Stomach (tissue), 9 donors: ENCODE measurements around the gene ANKLE1. TPM values are rescaled to one million over a fixed set of nuclear protein-coding genes. Genes with fewer than 3 reads are reported as not detected.

Experiments
- DNase-seq, 2 donors: peaks; one replicate each; pipeline versions ENCODE4 v3.0.0 to v3.0.0-alpha.2; 2013 to 2019
- H3K27ac ChIP-seq, 5 donors: fragments of 200-600 bp in 4 of 5; sonication (generic) in 4 of 5; one replicate each; pipeline ENCODE4 v1.5.1; 2013 to 2019; ENCODE audit warnings: mild to moderate bottlenecking in 1 of 5, moderate library complexity in 1 of 5
- H3K27me3 ChIP-seq, 3 donors: fragments of 200-600 bp; sonication (generic); one replicate each; pipeline ENCODE4 v1.5.1; 2017 to 2019; ENCODE audit warnings: mixed run types in 1 of 3
- H3K36me3 ChIP-seq, 4 donors: fragments of 200-600 bp; sonication (generic); 1 replicate in 3 of 4; 2 replicates in 1 of 4; pipeline ENCODE4 v1.5.1; 2016 to 2019
- H3K4me1 ChIP-seq, 4 donors: fragments of 200-600 bp; sonication (generic); one replicate each; pipeline ENCODE4 v1.5.1; 2016 to 2019
- H3K4me3 ChIP-seq, 4 donors: fragments of 200-600 bp; sonication (generic) in 3 of 4; one replicate each; pipeline ENCODE4 v1.5.1; 2016 to 2019; ENCODE audit warnings: mild to moderate bottlenecking in 1 of 4
- H3K9me3 ChIP-seq, 4 donors: fragments of 200-600 bp; sonication (generic); one replicate each; pipeline ENCODE4 v1.5.1; 2016 to 2019
- EP300 ChIP-seq: sonication (generic); formaldehyde crosslinking; IDR thresholded peaks from one replicate; pipeline ENCODE4 v1.6.1; 2017; ENCODE audit warnings: antibody characterized with exemption
- POLR2A ChIP-seq, 4 donors: fragments of 450-650 bp; IDR thresholded peaks; one replicate each; pipeline ENCODE4 v1.6.1; 2016; ENCODE audit warnings: antibody characterized with exemption in 4 of 4, control low read depth in 2 of 4, mild to moderate bottlenecking in 1 of 4, moderate library complexity in 1 of 4
- POLR2AphosphoS5 ChIP-seq, 3 donors: sonication (generic); formaldehyde crosslinking; IDR thresholded peaks; one replicate each; pipeline ENCODE4 v1.6.1; 2016; ENCODE audit warnings: antibody characterized with exemption in 3 of 3
- WGBS, 5 donors: extraction: QIAGEN DNeasy Blood & Tissue Kit in 3 of 5; methylation state at CpG; one replicate each; pipeline versions ENCODE4 v1.1.5 to v1.1.7; 2013 to 2018; 5-methylcytosine and 5-hydroxymethylcytosine counted together
- intact Hi-C: fragments of 100-400 bp; cut with DNase I; formaldehyde crosslinking; loops from one replicate; pipeline ENCODE4 v1.15.1; 2023; ENCODE audit warnings: low total_unique reads
- polyA plus RNA-seq, 3 donors: library from polyadenylated mRNA; stranded (reverse); fragments of 200-250 nt; gene quantifications; one replicate each; pipeline ENCODE4 v1.2.3, GENCODE V29; 2013
- total RNA-seq, 5 donors: library from RNA; depleted of rRNA; stranded (reverse); fragments of >200 nt; gene quantifications; one replicate each; pipeline versions ENCODE4 v1.1.0 to v1.2.3, GENCODE V29; 2014 to 2016
- TF ChIP-seq, protein P1 (sequence below), 7 experiments: fragments of 450-650 bp in 4 of 7; fragments of 200-600 bp in 3 of 7; sonication (generic) in 3 of 7; IDR thresholded peaks; one replicate each; pipeline ENCODE4 v1.5.1; 2016 to 2019; ENCODE audit warnings: antibody characterized with exemption in 7 of 7, control low read depth in 2 of 7, mild to moderate bottlenecking in 1 of 7
- donor health status: healthy with polysubstance abuse.
- donor health status: Bipolar disorder and iron deficiency.
- donor health status: healthy.

ANKLE1 gene
- total and polyA plus RNA-seq, 8 donors: 0.18 to 0.63 TPM; not detected in 6

DNA sequence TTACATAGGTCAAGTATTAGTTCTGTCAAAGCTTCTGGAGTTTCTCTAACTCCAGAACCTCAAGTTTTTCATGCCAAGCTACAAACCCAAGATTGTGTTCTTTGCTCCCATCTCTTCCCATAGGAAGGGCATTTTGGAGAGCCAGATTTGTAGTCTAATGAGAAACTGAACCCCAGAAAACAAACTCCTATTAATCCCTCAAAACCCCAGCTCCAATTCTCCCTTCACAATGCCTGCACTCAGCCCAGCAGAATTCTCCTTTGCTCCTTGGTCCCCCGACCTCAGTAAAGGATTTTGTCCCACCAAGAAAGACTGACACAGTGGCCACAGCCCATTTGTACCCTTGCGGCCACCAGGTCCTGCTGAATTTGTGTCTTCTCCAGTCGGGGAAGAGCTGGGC is 25.6 kb upstream of the ANKLE1 start:
- Histone ChIP-seq H3K9me3 (peaks cover 0 to 9% (median 4%) of the 10 kb centered on the region in 4 donors), H3K4me1 (peaks cover 0 to 5% (median 0%) of the 10 kb centered on the region in 4 donors), H3K27ac (no peak overlapping the region), H3K36me3 (no peaks in the 10 kb centered on the region), H3K27me3 (no peaks in the 10 kb centered on the region), H3K4me3 (no peak overlapping the region)
- intact Hi-C loops: no loop called here
- 82 to 92% (median 83%) methylated on average over 3 of the region's 3 CpGs for WGBS, 5 donors
- TF ChIP-seq, protein P1, sequence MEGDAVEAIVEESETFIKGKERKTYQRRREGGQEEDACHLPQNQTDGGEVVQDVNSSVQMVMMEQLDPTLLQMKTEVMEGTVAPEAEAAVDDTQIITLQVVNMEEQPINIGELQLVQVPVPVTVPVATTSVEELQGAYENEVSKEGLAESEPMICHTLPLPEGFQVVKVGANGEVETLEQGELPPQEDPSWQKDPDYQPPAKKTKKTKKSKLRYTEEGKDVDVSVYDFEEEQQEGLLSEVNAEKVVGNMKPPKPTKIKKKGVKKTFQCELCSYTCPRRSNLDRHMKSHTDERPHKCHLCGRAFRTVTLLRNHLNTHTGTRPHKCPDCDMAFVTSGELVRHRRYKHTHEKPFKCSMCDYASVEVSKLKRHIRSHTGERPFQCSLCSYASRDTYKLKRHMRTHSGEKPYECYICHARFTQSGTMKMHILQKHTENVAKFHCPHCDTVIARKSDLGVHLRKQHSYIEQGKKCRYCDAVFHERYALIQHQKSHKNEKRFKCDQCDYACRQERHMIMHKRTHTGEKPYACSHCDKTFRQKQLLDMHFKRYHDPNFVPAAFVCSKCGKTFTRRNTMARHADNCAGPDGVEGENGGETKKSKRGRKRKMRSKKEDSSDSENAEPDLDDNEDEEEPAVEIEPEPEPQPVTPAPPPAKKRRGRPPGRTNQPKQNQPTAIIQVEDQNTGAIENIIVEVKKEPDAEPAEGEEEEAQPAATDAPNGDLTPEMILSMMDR (IDR thresholded peaks at IDR 0.05): no peak
- TF ChIP-seq POLR2AphosphoS5 (IDR thresholded peaks at IDR 0.05) (no peak), POLR2A (IDR thresholded peaks at IDR 0.05) (no peak), EP300 (no peak)
- DNase-seq: no peak

DNA sequence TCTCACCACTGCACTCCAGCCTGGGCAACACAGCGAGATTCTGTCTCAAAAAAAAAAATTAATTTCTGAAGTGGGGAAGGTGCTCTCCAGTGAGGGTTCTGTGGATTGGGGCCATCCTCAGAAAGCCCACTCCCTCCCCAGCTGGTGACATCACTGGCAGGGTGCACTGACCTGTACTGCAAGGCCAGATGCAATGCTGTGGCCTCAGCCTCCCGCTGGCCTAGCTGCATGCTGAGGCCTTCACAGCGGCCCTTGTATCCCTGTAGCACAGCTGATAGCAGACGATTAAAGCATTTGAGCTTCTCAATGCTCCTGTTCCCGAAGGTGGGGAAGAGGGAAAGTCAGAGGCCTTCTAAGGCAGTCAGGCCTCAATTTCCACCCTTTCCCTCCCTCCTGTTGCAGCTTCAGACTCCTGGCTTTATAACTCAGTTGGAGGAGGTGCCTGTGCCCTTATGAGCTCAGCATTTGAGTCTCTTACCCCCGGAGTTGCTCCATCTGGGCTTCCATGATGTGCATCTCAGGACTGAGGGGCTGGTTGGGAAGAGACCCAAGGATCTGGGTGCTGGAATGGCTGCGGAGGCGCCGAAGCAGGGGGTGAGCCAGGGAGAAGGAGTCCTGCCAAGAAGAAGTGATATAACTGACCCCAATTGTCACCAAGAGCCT is 22.5 kb upstream of the ANKLE1 start:
- Histone ChIP-seq H3K9me3 (peaks cover 0 to 9% (median 4%) of the 10 kb centered on the region in 4 donors), H3K27me3 (no peaks in the 10 kb centered on the region), H3K4me1 (peaks cover 0 to 5% (median 0%) of the 10 kb centered on the region in 4 donors), H3K27ac (no peak overlapping the region), H3K36me3 (no peaks in the 10 kb centered on the region), H3K4me3 (no peak overlapping the region)
- intact Hi-C loops: no loop called here
- DNase-seq: no peak
- no peak for TF ChIP-seq POLR2AphosphoS5 (IDR thresholded peaks at IDR 0.05)
- TF ChIP-seq, protein P1 (IDR thresholded peaks at IDR 0.05): no peak
- no peak for TF ChIP-seq POLR2A (IDR thresholded peaks at IDR 0.05)
- WGBS, 5 donors: 91 to 95% (median 92%) methylated on average over 7 to 9 of the region's 9 CpGs

DNA sequence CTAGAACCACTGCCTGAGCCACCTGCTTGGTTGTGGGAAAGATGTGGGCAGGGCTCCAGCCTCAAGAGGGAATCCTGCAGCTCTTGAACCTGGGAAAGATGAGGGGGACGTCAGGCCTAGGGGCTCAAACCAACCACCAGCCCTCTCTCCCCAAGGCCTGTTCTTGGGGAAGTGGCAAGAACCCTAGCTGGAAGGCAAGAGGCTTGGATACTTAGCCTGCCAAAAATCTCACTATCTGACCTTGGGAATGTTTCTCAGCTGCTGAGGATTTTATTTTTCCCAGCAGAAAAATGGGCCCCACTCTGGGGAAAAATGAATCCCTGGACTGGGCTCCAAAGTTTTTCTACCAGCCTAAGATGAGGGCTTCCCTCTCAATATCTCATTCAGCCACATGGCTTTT is 21.8 kb upstream of the ANKLE1 start:
- intact Hi-C loops: no loop called here
- 56 to 68% (median 64%) methylated on average over 1 of the region's 1 CpG for WGBS, 5 donors
- no peak overlapping the region for H3K4me3 ChIP-seq

DNA sequence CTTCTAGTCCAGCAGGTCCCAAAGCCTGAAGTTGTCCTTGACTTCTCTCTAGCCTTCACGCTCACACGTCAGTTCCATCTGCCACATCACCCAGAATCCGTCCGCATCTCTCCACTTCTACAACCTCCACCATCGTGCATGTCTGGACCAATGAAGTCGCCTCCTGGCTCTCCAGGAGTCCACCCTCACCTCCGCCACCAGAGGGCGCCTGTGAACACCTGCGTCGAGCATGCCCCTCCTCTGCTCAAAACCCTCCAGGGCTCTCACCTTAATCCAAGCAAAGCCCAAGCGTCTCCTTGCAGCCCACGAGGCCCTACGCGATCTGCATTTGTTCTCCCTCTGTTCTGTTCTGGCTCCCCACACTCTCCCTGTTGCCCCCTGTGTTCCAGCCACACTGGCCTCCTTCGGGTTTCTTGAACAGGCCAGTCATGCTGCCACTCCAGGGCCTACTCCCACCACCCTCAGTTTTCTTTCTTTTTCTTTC is 20.8 kb upstream of the ANKLE1 start:
- H3K27me3 ChIP-seq: no peaks in the 10 kb centered on the region
- peaks cover 0 to 5% (median 0%) of the 10 kb centered on the region in 4 donors for H3K4me1 ChIP-seq
- peak; percentile 90 to 91 for DNase-seq
- WGBS, 5 donors: 13 to 17% (median 15%) methylated on average over 15 of the region's 15 CpGs
- H3K36me3 ChIP-seq: no peaks in the 10 kb centered on the region
- peaks cover 0 to 9% (median 4%) of the 10 kb centered on the region in 4 donors for H3K9me3 ChIP-seq
- TF ChIP-seq POLR2AphosphoS5 (IDR thresholded peaks at IDR 0.05) (peak in 2 of 3 donors; percentile 13 to 51), POLR2A (IDR thresholded peaks at IDR 0.05) (no peak)
- TF ChIP-seq, protein P1 (IDR thresholded peaks at IDR 0.05): peak in 5 of 7 experiments; percentile 90 to 93 (median 91)
- intact Hi-C loops: no loop called here
- H3K4me3 ChIP-seq: no peak overlapping the region
- no peak overlapping the region for H3K27ac ChIP-seq

More for the DNA sequence above, 21.8 kb upstream of the ANKLE1 start:
- Histone ChIP-seq H3K4me1 (peaks cover 0 to 5% (median 0%) of the 10 kb centered on the region in 4 donors), H3K9me3 (peaks cover 0 to 9% (median 4%) of the 10 kb centered on the region in 4 donors), H3K36me3 (no peaks in the 10 kb centered on the region), H3K27me3 (no peaks in the 10 kb centered on the region), H3K27ac (no peak overlapping the region)
- TF ChIP-seq POLR2AphosphoS5 (IDR thresholded peaks at IDR 0.05) (no peak), POLR2A (IDR thresholded peaks at IDR 0.05) (no peak), EP300 (no peak)
- TF ChIP-seq, protein P1 (IDR thresholded peaks at IDR 0.05): no peak
- no peak for DNase-seq
